Ishikawa (cell line): Measurements from ENCODE around the gene RABGAP1.
A peak's percentile ranks its signal among the peaks of the same experiment; 100 is the strongest.

ENCODE experiments used
- CEBPB ChIP-seq: IDR thresholded peaks from 2 replicates; pipeline ENCODE4 v1.6.1; 2012
- CREB1 ChIP-seq: IDR thresholded peaks from 2 replicates; pipeline ENCODE4 v1.6.1; 2012; ENCODE audit warnings: low read depth
- EGR1 ChIP-seq: IDR thresholded peaks from 2 replicates; pipeline ENCODE4 v1.6.1; 2012
- EP300 ChIP-seq: IDR thresholded peaks from 2 replicates; pipeline ENCODE4 v1.6.1; 2012; ENCODE audit warnings: borderline replicate concordance
- FOXM1 ChIP-seq: IDR thresholded peaks from 2 replicates; pipeline ENCODE4 v1.6.1; 2012; ENCODE audit warnings: low read depth, borderline replicate concordance
- NFIC ChIP-seq: IDR thresholded peaks from 2 replicates; pipeline ENCODE4 v1.6.1; 2012
- RAD21 ChIP-seq: IDR thresholded peaks from 2 replicates; pipeline ENCODE4 v1.6.1; 2012; ENCODE audit warnings: low read depth
- TAF1 ChIP-seq: IDR thresholded peaks from 2 replicates; pipeline ENCODE4 v1.6.1; 2012; ENCODE audit warnings: low read depth, mild to moderate bottlenecking
- TCF12 ChIP-seq: IDR thresholded peaks from 2 replicates; pipeline ENCODE4 v1.6.1; 2012; ENCODE audit warnings: low read depth
- TEAD4 ChIP-seq: IDR thresholded peaks from 2 replicates; pipeline ENCODE4 v1.6.1; 2012
- YY1 ChIP-seq: IDR thresholded peaks from 2 replicates; pipeline ENCODE4 v1.6.1; 2012; ENCODE audit warnings: low read depth
- ZBTB7A ChIP-seq: IDR thresholded peaks from 2 replicates; pipeline ENCODE4 v1.6.1; 2012; ENCODE audit warnings: low read depth
- TF ChIP-seq, protein P1 (sequence below): IDR thresholded peaks from 2 replicates; pipeline ENCODE4 v1.6.1; 2012
- TF ChIP-seq, protein P2 (sequence below): IDR thresholded peaks from 2 replicates; pipeline ENCODE4 v1.6.1; 2012; ENCODE audit warnings: low read depth, mild to moderate bottlenecking
- TF ChIP-seq, protein P3 (sequence below): IDR thresholded peaks from 2 replicates; pipeline ENCODE4 v1.6.1; 2012

Gene RABGAP1

DNA sequence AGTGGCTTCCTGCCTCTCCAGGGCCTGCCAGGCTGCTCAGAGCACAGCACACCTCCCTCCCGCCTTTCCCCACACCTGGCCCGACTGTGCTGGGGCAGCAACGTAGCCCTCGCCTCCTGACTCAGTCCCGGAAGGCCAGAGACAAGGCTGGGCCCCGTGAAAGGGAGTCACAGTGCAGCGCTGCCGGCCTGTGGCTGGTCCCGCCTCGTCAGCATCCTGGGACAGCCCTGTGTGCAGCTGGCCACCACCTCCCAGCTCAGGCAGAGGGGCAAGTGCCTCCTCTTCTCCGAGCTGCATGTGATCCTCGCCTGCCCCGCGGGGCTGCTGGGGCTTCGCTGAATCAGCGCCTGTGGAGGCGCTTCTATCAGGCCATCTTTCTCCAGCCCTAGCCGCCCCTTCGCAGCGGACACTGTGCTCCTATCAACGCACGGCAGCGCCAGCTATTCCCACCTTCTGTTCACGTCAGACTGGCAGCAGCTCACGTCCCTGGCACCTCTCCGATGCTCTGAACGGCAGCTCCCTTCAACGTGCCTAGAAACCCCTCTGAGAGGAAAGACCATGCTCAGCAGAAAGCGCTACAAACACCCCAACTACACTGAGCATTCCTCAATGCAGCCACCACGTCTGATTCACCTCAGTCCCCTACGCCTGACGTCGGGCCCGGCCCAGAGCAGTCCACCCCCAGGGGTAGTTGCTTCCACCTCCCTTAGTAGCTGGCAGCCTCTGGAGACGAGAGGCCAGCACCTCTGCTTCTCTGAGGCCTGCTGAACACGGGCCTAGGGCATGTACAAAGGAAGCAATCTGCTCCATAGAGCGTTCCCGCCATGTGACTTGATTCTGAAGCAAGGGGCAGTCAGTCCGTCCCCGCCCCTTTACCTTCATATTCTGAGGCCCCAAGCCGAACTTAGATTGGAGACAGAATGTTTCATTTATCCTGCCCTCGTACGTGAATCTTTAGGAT lies 171.5 kb downstream of the RABGAP1 start:
- TF ChIP-seq EP300 = no peak
- TF ChIP-seq, protein P1, sequence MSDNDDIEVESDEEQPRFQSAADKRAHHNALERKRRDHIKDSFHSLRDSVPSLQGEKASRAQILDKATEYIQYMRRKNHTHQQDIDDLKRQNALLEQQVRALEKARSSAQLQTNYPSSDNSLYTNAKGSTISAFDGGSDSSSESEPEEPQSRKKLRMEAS = no peak
- TF ChIP-seq CEBPB = no peak
- TF ChIP-seq TEAD4 = no peak
- no peak for TF ChIP-seq FOXM1
- no peak for TF ChIP-seq RAD21
- TF ChIP-seq, protein P2, sequence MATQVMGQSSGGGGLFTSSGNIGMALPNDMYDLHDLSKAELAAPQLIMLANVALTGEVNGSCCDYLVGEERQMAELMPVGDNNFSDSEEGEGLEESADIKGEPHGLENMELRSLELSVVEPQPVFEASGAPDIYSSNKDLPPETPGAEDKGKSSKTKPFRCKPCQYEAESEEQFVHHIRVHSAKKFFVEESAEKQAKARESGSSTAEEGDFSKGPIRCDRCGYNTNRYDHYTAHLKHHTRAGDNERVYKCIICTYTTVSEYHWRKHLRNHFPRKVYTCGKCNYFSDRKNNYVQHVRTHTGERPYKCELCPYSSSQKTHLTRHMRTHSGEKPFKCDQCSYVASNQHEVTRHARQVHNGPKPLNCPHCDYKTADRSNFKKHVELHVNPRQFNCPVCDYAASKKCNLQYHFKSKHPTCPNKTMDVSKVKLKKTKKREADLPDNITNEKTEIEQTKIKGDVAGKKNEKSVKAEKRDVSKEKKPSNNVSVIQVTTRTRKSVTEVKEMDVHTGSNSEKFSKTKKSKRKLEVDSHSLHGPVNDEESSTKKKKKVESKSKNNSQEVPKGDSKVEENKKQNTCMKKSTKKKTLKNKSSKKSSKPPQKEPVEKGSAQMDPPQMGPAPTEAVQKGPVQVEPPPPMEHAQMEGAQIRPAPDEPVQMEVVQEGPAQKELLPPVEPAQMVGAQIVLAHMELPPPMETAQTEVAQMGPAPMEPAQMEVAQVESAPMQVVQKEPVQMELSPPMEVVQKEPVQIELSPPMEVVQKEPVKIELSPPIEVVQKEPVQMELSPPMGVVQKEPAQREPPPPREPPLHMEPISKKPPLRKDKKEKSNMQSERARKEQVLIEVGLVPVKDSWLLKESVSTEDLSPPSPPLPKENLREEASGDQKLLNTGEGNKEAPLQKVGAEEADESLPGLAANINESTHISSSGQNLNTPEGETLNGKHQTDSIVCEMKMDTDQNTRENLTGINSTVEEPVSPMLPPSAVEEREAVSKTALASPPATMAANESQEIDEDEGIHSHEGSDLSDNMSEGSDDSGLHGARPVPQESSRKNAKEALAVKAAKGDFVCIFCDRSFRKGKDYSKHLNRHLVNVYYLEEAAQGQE = no peak
- TF ChIP-seq TAF1 = no peak
- TF ChIP-seq ZBTB7A = no peak
- TF ChIP-seq CREB1 = no peak
- no peak for TF ChIP-seq NFIC

DNA sequence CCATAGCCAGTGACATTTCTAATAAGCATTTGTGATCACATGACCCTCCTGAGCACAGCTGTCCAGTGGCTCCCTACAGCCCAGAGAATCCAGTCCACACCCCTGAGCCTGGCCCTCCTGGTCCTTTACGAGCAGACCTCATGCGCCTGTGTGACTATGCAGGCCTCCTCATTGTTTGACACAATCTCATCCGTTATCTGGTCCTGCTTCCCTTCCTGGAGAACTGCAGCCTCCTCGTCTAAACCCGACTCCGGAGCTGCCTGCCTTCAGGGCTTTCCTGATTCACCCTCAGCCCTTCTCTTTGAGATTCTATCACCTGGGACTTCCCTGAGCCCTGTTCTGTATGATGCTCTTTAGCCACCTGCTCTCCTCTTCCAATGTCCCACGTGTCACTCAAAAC lies 172.4 kb downstream of the RABGAP1 start:
- TF ChIP-seq, protein P3, sequence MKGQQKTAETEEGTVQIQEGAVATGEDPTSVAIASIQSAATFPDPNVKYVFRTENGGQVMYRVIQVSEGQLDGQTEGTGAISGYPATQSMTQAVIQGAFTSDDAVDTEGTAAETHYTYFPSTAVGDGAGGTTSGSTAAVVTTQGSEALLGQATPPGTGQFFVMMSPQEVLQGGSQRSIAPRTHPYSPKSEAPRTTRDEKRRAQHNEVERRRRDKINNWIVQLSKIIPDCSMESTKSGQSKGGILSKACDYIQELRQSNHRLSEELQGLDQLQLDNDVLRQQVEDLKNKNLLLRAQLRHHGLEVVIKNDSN = peak; percentile 44; the same call in 1 of the 2 replicates
- no peak for TF ChIP-seq NFIC

DNA sequence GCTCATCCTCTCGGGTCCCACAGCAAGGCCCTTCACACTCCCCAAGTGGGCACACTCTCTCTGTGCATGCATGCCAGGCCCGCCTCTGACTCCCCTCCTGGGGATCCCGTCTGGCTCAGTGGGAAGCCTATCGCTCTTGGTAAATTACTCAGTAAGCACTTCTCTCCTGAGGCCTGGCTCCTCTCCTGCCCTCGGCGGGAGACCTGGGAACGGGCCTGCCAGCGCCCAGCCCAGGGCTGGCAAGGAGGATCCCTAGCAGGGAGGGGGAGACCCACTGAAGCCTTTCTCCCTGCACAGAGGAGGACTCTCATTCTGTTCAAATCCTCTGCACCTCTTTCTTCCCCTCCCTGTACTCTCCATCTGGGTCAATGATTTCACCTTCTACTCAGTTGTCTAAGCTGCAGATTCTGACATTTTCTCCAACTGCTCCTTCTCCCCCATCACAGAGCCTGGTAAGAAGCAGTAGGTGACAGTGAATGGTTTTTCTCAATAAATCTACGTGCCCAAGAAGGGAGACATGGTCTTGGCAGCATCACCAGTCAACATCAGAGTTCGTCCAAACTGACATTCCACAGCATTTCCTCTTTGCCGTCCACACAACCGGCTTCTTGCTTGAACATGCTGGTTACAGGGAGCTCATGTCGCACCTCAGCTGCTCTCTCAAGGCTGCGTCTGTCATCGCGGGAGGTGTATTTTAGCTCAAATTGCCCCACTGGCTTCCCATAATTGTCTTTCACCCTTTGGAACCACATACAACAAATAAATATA lies 174.5 kb downstream of the RABGAP1 start:
- TF ChIP-seq, protein P2 = no peak
- TF ChIP-seq, protein P3 = no peak
- TF ChIP-seq TEAD4 (no peak), CREB1 (no peak), RAD21 (no peak), EGR1 (no peak), TAF1 (no peak), TCF12 (no peak), YY1 (no peak), ZBTB7A (no peak), NFIC (no peak), EP300 (no peak), FOXM1 (no peak)
- TF ChIP-seq, protein P1 = no peak

DNA sequence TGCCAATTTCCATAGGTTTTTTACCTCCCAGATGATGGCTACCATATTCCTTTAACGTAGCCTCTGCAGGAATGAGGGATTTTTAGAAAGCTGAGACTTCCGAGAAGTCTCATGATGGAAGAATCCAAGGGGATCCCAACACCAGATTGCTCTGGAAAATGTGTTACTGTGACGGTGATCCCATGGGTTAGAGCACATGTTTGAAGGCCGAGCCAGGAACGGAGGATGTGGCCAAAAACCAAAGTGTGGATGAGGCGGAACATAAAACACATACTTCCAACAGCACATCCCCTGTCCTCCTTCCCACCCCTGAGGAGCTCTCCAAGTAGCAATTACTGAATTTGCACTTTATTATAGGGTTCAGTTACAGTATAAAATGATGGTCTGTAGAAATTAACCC lies 175.2 kb downstream of the RABGAP1 start:
- TF ChIP-seq TEAD4 = no peak

DNA sequence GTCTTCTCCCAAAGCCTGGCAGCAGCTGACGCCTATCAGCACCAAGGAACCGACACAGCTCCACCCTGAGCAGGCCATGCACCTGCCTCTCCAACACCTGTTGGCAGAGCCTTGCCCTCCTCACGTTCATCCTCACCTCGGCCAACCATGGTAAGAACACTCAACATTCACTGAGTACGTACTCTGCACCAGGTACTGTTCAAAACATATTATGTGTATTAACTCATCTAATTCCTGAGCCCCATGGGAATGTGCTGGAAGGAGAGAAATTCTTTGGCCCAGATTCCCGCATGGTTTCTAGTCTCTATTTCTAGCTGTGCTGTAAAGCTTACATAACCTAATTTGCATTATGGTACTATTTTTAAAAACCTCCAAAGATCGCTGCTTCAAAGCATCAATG lies 178.7 kb downstream of the RABGAP1 start:
- TF ChIP-seq FOXM1 (no peak), EGR1 (no peak), CREB1 (no peak), TEAD4 (no peak), YY1 (no peak), NFIC (no peak), RAD21 (no peak), EP300 (no peak), TAF1 (no peak), TCF12 (no peak), ZBTB7A (no peak), CEBPB (no peak)
- TF ChIP-seq, protein P3 = no peak
- TF ChIP-seq, protein P2 = no peak
- TF ChIP-seq, protein P1 = no peak
